Prostate gland (tissue), 2 donors: Measurements from ENCODE around the gene KLLN.

ENCODE experiments used
- POLR2A ChIP-seq: fragments of 450-650 bp; IDR thresholded peaks from one replicate; pipeline ENCODE4 v1.6.1; 2016; ENCODE audit warnings: antibody characterized with exemption, mild to moderate bottlenecking
- POLR2AphosphoS5 ChIP-seq: sonication (generic); formaldehyde crosslinking; IDR thresholded peaks from one replicate; pipeline ENCODE4 v1.6.1; 2017; ENCODE audit warnings: antibody characterized with exemption
- TF ChIP-seq, protein P1 (sequence below), 4 experiments: fragments of 200-600 bp in 2 of 4; fragments of 450-650 bp in 2 of 4; sonication (generic) in 2 of 4; IDR thresholded peaks; 1 replicate in 3 of 4; 2 replicates in 1 of 4; pipeline ENCODE4 v1.5.1; 2016 to 2019; ENCODE audit warnings: antibody characterized with exemption in 4 of 4, mild to moderate bottlenecking in 2 of 4, moderate library complexity in 2 of 4

DNA sequence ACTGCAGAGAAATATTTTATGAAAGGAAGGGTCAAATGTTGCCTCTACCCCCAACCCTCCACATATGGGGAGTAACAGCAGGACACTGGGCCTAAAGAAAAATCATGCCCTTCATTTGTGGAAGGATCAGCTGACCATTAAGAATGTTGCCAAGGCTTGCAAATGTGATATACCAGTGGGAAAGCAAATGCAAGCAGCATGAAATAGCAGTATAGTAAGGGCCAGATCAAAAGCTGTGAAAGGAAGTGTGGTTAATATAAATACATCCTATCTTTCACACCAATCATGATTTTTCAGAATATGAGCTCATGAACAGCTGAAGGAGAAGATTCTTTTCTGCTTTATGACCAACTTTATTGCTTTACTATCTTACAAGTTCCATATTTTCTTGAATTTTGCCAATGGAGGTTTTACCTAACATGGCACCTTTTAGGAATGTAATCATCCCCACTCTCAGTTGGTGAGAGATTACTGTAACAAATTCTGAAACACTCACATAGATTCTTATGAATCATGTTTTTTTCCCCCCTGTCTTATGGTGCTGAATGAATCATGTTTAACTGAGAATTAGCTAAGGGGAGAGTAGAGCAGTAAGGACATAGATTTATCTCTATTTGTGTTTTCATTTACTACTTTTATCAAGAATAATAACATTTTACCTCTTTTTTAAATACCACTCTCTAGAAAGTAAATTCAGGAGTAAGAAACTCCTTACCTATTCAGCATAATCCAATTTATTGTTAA lies 33.2 kb downstream of the KLLN start:
- TF ChIP-seq, protein P1, sequence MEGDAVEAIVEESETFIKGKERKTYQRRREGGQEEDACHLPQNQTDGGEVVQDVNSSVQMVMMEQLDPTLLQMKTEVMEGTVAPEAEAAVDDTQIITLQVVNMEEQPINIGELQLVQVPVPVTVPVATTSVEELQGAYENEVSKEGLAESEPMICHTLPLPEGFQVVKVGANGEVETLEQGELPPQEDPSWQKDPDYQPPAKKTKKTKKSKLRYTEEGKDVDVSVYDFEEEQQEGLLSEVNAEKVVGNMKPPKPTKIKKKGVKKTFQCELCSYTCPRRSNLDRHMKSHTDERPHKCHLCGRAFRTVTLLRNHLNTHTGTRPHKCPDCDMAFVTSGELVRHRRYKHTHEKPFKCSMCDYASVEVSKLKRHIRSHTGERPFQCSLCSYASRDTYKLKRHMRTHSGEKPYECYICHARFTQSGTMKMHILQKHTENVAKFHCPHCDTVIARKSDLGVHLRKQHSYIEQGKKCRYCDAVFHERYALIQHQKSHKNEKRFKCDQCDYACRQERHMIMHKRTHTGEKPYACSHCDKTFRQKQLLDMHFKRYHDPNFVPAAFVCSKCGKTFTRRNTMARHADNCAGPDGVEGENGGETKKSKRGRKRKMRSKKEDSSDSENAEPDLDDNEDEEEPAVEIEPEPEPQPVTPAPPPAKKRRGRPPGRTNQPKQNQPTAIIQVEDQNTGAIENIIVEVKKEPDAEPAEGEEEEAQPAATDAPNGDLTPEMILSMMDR (IDR thresholded peaks at IDR 0.05) = no peak
- no peak for TF ChIP-seq POLR2A
- TF ChIP-seq POLR2AphosphoS5 = no peak
